SK-N-SH treated with all-trans-retinoic acid at 6 μM for 48 hours (cell line): Measurements from ENCODE around the gene TMEM169.

Experiments used
- ATAC-seq: fragments of 200-7000 bp; cut with Tn5 transposase; 3 replicates; pipeline ENCODE4 v1.9.1; 2020; ENCODE audit warnings: mild to moderate bottlenecking, moderate library complexity
- ARNTL ChIP-seq: fragments of 450-650 bp; formaldehyde crosslinking; IDR thresholded peaks from 2 replicates; pipeline ENCODE4 v1.5.0; 2020; ENCODE audit warnings: low read depth, mild to moderate bottlenecking, moderate library complexity, borderline replicate concordance
- BACH2 ChIP-seq: fragments of 250-450 bp; sonication (Bioruptor Pico); IDR thresholded peaks from 2 replicates; pipeline ENCODE4 v1.9.0; 2021; ENCODE audit warnings: mild to moderate bottlenecking, borderline replicate concordance
- CSDC2 ChIP-seq: fragments of 250-450 bp; sonication (Bioruptor Pico); IDR thresholded peaks from 2 replicates; pipeline ENCODE4 v1.5.0; 2020; ENCODE audit warnings: mild to moderate bottlenecking, moderate library complexity
- ESRRG ChIP-seq: fragments of 250-450 bp; sonication (Bioruptor Pico); IDR thresholded peaks from 2 replicates; pipeline ENCODE4 v1.6.1; 2021; ENCODE audit warnings: mild to moderate bottlenecking
- GLIS3 ChIP-seq: fragments of 250-450 bp; sonication (Bioruptor Pico); IDR thresholded peaks from 2 replicates; pipeline ENCODE4 v1.5.0; 2020; ENCODE audit warnings: mild to moderate bottlenecking, moderate library complexity
- ISL1 ChIP-seq: fragments of 250-450 bp; sonication (Bioruptor Pico); IDR thresholded peaks from 2 replicates; pipeline ENCODE4 v2.1.2; 2022; ENCODE audit warnings: mild to moderate bottlenecking, moderate library complexity
- OSR1 ChIP-seq: fragments of 250-450 bp; sonication (Bioruptor Pico); IDR thresholded peaks from 2 replicates; pipeline ENCODE4 v1.8.0; 2022; ENCODE audit warnings: moderate library complexity, mild to moderate bottlenecking, inconsistent platforms
- RARB ChIP-seq: fragments of 250-450 bp; sonication (Bioruptor Pico); IDR thresholded peaks from 2 replicates; pipeline ENCODE4 v1.8.0; 2021; ENCODE audit warnings: mild to moderate bottlenecking, moderate library complexity
- SNAI2 ChIP-seq: fragments of 250-450 bp; sonication (Bioruptor Pico); IDR thresholded peaks from 2 replicates; pipeline ENCODE4 v1.5.0; 2020; ENCODE audit warnings: mild to moderate bottlenecking, moderate library complexity
- TCF4 ChIP-seq: fragments of 250-450 bp; sonication (Bioruptor Pico); IDR thresholded peaks from 2 replicates; pipeline ENCODE4 v1.8.0; 2021; ENCODE audit warnings: mild to moderate bottlenecking, moderate library complexity, borderline replicate concordance
- ZC3H10 ChIP-seq: fragments of 250-450 bp; sonication (Bioruptor Pico); IDR thresholded peaks from 2 replicates; pipeline ENCODE4 v1.5.1; 2021; ENCODE audit warnings: mild to moderate bottlenecking, moderate library complexity
- ZFP3 ChIP-seq: fragments of 250-450 bp; sonication (Bioruptor Pico); IDR thresholded peaks from 2 replicates; pipeline ENCODE4 v1.5.0; 2020; ENCODE audit warnings: mild to moderate bottlenecking, moderate library complexity
- ZFP30 ChIP-seq: fragments of 450-650 bp; formaldehyde crosslinking; IDR thresholded peaks from 2 replicates; pipeline ENCODE4 v1.5.0; 2022; ENCODE audit warnings: mild to moderate bottlenecking, moderate library complexity
- ZNF70 ChIP-seq: fragments of 450-650 bp; formaldehyde crosslinking; IDR thresholded peaks from 2 replicates; pipeline ENCODE4 v1.5.0; 2020; ENCODE audit warnings: mild to moderate bottlenecking, moderate library complexity
- ZNF8 ChIP-seq: fragments of 450-650 bp; formaldehyde crosslinking; IDR thresholded peaks from 2 replicates; pipeline ENCODE4 v1.5.0; 2020; ENCODE audit warnings: mild to moderate bottlenecking, moderate library complexity
- TF ChIP-seq, protein P1 (sequence below): fragments of 250-450 bp; sonication (Bioruptor Pico); IDR thresholded peaks from 2 replicates; pipeline ENCODE4 v1.5.0; 2020; ENCODE audit warnings: mild to moderate bottlenecking, moderate library complexity
- TF ChIP-seq, protein P2 (sequence below): fragments of 250-450 bp; sonication (Bioruptor Pico); IDR thresholded peaks from 2 replicates; pipeline ENCODE4 v1.8.0; 2020; ENCODE audit warnings: mild to moderate bottlenecking, moderate library complexity, borderline replicate concordance
- TF ChIP-seq, protein P3 (sequence below): fragments of 250-450 bp; sonication (Bioruptor Pico); IDR thresholded peaks from 2 replicates; pipeline ENCODE4 v1.5.1; 2021; ENCODE audit warnings: mild to moderate bottlenecking, moderate library complexity
- TF ChIP-seq, protein P4 (sequence below): fragments of 250-450 bp; sonication (Bioruptor Pico); IDR thresholded peaks from 2 replicates; pipeline ENCODE4 v1.8.0; 2021; ENCODE audit warnings: low read depth, mild to moderate bottlenecking, moderate library complexity, borderline replicate concordance
- TF ChIP-seq, protein P5 (sequence below): fragments of 250-450 bp; sonication (Bioruptor Pico); IDR thresholded peaks from 2 replicates; pipeline ENCODE4 v1.5.1; 2020; ENCODE audit warnings: low read depth, mild to moderate bottlenecking, moderate library complexity

The TMEM169 gene

DNA sequence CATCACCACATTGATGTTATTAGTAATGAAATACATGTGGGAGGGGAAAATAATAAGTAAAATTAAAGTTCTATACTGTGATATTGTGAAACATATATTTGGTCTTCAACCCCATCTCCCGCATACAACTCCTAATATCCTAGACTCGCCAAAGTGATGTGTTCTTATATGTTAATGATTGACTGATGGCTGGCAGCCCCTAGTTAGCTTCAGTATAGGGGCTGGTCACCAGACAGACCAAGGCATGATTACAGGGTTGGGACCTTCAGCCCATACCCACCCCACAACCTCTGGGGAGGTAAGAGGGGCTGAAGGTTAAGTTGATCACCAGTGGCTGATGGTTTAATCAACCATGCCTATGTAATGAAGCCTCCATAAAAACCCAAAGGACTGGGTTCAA lies 40.3 kb upstream of the TMEM169 start:
- ATAC-seq, result no peak
- TF ChIP-seq CSDC2 (no peak), ARNTL (no peak), RARB (CRISPR knock-in tag) (no peak), ZFP30 (CRISPR knock-in tag) (no peak)
- TF ChIP-seq, protein P1, sequence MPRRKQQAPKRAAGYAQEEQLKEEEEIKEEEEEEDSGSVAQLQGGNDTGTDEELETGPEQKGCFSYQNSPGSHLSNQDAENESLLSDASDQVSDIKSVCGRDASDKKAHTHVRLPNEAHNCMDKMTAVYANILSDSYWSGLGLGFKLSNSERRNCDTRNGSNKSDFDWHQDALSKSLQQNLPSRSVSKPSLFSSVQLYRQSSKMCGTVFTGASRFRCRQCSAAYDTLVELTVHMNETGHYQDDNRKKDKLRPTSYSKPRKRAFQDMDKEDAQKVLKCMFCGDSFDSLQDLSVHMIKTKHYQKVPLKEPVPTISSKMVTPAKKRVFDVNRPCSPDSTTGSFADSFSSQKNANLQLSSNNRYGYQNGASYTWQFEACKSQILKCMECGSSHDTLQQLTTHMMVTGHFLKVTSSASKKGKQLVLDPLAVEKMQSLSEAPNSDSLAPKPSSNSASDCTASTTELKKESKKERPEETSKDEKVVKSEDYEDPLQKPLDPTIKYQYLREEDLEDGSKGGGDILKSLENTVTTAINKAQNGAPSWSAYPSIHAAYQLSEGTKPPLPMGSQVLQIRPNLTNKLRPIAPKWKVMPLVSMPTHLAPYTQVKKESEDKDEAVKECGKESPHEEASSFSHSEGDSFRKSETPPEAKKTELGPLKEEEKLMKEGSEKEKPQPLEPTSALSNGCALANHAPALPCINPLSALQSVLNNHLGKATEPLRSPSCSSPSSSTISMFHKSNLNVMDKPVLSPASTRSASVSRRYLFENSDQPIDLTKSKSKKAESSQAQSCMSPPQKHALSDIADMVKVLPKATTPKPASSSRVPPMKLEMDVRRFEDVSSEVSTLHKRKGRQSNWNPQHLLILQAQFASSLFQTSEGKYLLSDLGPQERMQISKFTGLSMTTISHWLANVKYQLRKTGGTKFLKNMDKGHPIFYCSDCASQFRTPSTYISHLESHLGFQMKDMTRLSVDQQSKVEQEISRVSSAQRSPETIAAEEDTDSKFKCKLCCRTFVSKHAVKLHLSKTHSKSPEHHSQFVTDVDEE, result no peak
- TF ChIP-seq, protein P2, sequence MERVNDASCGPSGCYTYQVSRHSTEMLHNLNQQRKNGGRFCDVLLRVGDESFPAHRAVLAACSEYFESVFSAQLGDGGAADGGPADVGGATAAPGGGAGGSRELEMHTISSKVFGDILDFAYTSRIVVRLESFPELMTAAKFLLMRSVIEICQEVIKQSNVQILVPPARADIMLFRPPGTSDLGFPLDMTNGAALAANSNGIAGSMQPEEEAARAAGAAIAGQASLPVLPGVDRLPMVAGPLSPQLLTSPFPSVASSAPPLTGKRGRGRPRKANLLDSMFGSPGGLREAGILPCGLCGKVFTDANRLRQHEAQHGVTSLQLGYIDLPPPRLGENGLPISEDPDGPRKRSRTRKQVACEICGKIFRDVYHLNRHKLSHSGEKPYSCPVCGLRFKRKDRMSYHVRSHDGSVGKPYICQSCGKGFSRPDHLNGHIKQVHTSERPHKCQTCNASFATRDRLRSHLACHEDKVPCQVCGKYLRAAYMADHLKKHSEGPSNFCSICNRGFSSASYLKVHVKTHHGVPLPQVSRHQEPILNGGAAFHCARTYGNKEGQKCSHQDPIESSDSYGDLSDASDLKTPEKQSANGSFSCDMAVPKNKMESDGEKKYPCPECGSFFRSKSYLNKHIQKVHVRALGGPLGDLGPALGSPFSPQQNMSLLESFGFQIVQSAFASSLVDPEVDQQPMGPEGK (CRISPR knock-in tag), result no peak
- TF ChIP-seq, protein P3, sequence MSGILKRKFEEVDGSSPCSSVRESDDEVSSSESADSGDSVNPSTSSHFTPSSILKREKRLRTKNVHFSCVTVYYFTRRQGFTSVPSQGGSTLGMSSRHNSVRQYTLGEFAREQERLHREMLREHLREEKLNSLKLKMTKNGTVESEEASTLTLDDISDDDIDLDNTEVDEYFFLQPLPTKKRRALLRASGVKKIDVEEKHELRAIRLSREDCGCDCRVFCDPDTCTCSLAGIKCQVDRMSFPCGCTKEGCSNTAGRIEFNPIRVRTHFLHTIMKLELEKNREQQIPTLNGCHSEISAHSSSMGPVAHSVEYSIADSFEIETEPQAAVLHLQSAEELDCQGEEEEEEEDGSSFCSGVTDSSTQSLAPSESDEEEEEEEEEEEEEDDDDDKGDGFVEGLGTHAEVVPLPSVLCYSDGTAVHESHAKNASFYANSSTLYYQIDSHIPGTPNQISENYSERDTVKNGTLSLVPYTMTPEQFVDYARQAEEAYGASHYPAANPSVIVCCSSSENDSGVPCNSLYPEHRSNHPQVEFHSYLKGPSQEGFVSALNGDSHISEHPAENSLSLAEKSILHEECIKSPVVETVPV, result no peak
- TF ChIP-seq, protein P4, sequence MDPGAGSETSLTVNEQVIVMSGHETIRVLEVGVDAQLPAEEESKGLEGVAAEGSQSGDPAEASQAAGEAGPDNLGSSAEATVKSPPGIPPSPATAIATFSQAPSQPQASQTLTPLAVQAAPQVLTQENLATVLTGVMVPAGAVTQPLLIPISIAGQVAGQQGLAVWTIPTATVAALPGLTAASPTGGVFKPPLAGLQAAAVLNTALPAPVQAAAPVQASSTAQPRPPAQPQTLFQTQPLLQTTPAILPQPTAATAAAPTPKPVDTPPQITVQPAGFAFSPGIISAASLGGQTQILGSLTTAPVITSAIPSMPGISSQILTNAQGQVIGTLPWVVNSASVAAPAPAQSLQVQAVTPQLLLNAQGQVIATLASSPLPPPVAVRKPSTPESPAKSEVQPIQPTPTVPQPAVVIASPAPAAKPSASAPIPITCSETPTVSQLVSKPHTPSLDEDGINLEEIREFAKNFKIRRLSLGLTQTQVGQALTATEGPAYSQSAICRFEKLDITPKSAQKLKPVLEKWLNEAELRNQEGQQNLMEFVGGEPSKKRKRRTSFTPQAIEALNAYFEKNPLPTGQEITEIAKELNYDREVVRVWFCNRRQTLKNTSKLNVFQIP (CRISPR knock-in tag), result no peak

DNA sequence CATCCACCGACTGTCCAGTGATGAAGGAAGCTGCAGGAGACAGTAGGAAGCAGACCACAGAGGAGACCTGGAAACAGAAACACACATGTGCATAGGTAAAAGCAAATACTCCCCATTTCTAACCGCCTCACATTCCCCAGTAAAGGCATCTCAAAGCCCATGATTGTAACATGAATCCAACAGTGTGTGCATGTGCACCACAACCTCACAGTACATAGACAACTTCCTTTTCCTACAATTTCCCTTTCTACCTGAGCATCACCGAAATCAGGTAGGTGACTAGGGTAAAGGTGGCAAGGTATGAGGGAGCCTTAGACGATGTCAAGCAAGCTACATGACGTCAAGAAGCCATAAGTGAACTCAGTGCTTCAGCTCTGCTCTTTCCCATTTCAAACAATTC lies 37.8 kb upstream of the TMEM169 start:
- TF ChIP-seq OSR1 (CRISPR knock-in tag) (no peak), ISL1 (CRISPR knock-in tag) (no peak), GLIS3 (no peak), ZNF8 (CRISPR knock-in tag) (no peak), ARNTL (no peak), SNAI2 (no peak), ZFP3 (CRISPR knock-in tag) (no peak)
- TF ChIP-seq, protein P1, result no peak
- no peak for ATAC-seq

DNA sequence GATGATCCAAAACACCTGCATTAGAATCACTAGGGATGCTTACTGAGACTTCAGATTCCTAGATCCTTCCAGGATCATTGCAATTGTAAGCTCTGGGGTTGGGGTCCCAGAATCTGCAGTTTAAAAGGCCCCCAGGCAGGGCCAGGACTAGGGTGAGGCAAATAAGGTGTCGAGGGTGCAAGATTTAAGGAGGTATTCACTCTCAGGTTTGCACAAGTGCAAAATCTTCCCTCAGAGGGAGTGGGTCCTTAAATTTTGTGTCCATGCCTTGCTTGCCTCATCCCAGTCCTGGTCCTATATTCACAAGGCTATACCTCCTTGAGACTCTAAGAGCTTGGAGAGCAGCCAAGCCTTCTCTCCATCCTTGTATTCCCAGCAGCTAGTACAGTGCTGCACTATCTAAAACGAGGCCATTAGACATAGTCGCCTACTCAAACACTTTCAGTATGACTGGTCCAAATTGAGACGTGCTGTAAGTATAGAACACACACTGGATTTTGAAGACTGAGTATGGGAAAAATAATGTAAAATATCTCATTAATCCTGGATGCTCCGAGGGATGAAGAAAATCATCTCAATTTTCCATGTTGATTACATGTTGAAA lies 36.7 kb upstream of the TMEM169 start:
- no peak for ATAC-seq
- TF ChIP-seq BACH2, result no peak
- no peak for TF ChIP-seq ISL1 (CRISPR knock-in tag)
- no peak for TF ChIP-seq ZNF70
- no peak for TF ChIP-seq ZC3H10 (CRISPR knock-in tag)
- no peak for TF ChIP-seq CSDC2

DNA sequence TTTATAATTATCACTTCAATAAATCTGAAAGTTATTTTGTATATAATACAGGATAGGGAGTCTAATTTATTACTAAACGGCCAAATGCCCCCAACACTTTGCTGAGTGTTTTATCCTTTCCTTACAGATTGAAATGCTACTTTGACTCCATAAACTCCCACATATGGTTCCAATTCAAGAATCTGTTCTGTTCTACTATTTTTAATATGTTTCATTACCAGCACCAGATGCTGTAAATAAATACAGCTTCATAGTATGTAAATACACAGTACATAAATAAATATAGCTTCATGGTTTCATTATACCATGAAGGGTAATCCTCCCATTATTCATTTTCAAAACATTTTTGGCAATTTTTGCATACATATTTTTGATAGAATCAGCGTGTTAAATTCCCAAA lies 34.3 kb upstream of the TMEM169 start:
- ATAC-seq, result no peak
- TF ChIP-seq SNAI2 (no peak), RARB (CRISPR knock-in tag) (no peak), BACH2 (no peak), ESRRG (CRISPR knock-in tag) (no peak), TCF4 (CRISPR knock-in tag) (no peak)
- TF ChIP-seq, protein P5, sequence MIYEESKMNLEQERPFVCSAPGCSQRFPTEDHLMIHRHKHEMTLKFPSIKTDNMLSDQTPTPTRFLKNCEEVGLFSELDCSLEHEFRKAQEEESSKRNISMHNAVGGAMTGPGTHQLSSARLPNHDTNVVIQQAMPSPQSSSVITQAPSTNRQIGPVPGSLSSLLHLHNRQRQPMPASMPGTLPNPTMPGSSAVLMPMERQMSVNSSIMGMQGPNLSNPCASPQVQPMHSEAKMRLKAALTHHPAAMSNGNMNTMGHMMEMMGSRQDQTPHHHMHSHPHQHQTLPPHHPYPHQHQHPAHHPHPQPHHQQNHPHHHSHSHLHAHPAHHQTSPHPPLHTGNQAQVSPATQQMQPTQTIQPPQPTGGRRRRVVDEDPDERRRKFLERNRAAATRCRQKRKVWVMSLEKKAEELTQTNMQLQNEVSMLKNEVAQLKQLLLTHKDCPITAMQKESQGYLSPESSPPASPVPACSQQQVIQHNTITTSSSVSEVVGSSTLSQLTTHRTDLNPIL, result no peak
- TF ChIP-seq, protein P3, result no peak
- TF ChIP-seq, all 23 proteins: peak for 0
